ENCODE data around the gene ZC3H12D. TPM values are rescaled to one million over a fixed set of nuclear protein-coding genes. Genes with fewer than 3 reads are reported as not detected.
"Not testable (repeated sequence)": the region's sequence is repeated elsewhere in the genome, so short reads cannot be mapped to it uniquely, and the experiment has no call there.

Gene ZC3H12D
- total and polyA plus RNA-seq, 7 donors: 0.71 to 9.2 (median 3.6) TPM

- Histone ChIP-seq H3K9me3 (no peaks in the 10 kb centered on the region), H3K4me1 (peaks cover 0 to 19% (median 11%) of the 10 kb centered on the region in 4 donors), H3K27me3 (no peaks in the 10 kb centered on the region), H3K36me3 (no peaks in the 10 kb centered on the region), H3K4me3 (no peak overlapping the region), H3K27ac (no peak overlapping the region)
- intact Hi-C loops (cut with DNase I): no loop called here
- 79 to 81% methylated on average over 5 of the region's 5 CpGs for WGBS, 2 donors
- TF ChIP-seq EP300 (IDR thresholded peaks at IDR 0.05) (no peak), CTCF (IDR thresholded peaks at IDR 0.05) (no peak), POLR2A (IDR thresholded peaks at IDR 0.05) (no peak), POLR2AphosphoS5 (IDR thresholded peaks at IDR 0.05) (no peak)
- no peak for DNase-seq
Measured at GRCh38 chr6:149461670-149462069, 23.1 kb downstream of the ZC3H12D start.

GRCh38 chr6:149460249-149460648 lies 24.6 kb downstream of the ZC3H12D start:
- H3K27ac ChIP-seq; intact Hi-C loops (cut with DNase I); H3K9me3 ChIP-seq; DNase-seq; H3K27me3 ChIP-seq; H3K36me3 ChIP-seq; H3K4me3 ChIP-seq: not testable (repeated sequence)
- 76 to 93% methylated on average over 3 of the region's 3 CpGs for WGBS, 2 donors
- H3K4me1 ChIP-seq: peaks cover 0 to 23% (median 13%) of the 10 kb centered on the region in 4 donors

- 75 to 89% methylated on average over 5 of the region's 5 CpGs for WGBS, 2 donors
- H3K27me3 ChIP-seq: no peaks in the 10 kb centered on the region
- no peaks in the 10 kb centered on the region for H3K9me3 ChIP-seq
- no peak overlapping the region for H3K4me3 ChIP-seq
- H3K4me1 ChIP-seq: peaks cover 0 to 28% (median 18%) of the 10 kb centered on the region in 4 donors
- H3K36me3 ChIP-seq: no peaks in the 10 kb centered on the region
- no peak overlapping the region for H3K27ac ChIP-seq
- intact Hi-C loops (cut with DNase I): no loop called here
- no peak for DNase-seq
- TF ChIP-seq POLR2A (IDR thresholded peaks at IDR 0.05) (no peak), CTCF (IDR thresholded peaks at IDR 0.05) (no peak), POLR2AphosphoS5 (IDR thresholded peaks at IDR 0.05) (no peak), EP300 (IDR thresholded peaks at IDR 0.05) (no peak)
Measured at GRCh38 chr6:149459761-149460160, 25.1 kb downstream of the ZC3H12D start.

- H3K4me1 ChIP-seq: peaks cover 0 to 28% (median 19%) of the 10 kb centered on the region in 4 donors
- intact Hi-C loops (cut with DNase I): no loop called here
- H3K27me3 ChIP-seq: no peaks in the 10 kb centered on the region
- H3K4me3 ChIP-seq: no peak overlapping the region
- 89 to 95% methylated on average over 1 of the region's 1 CpG for WGBS, 2 donors
- TF ChIP-seq EP300 (IDR thresholded peaks at IDR 0.05): no peak
- TF ChIP-seq POLR2AphosphoS5 (IDR thresholded peaks at IDR 0.05): no peak
- TF ChIP-seq POLR2A (IDR thresholded peaks at IDR 0.05): no peak
- no peak for TF ChIP-seq CTCF (IDR thresholded peaks at IDR 0.05)
- no peaks in the 10 kb centered on the region for H3K9me3 ChIP-seq
- H3K36me3 ChIP-seq: no peaks in the 10 kb centered on the region
- H3K27ac ChIP-seq: no peak overlapping the region
- DNase-seq: no peak
Measured at GRCh38 chr6:149458806-149459205, 26.0 kb downstream of the ZC3H12D start.

- TF ChIP-seq POLR2AphosphoS5 (IDR thresholded peaks at IDR 0.05) (no peak), CTCF (IDR thresholded peaks at IDR 0.05) (no peak), EP300 (IDR thresholded peaks at IDR 0.05) (no peak), POLR2A (IDR thresholded peaks at IDR 0.05) (no peak)
- intact Hi-C loops (cut with DNase I): no loop called here
- H3K4me3 ChIP-seq: no peak overlapping the region
- H3K4me1 ChIP-seq: peaks cover 0 to 31% (median 22%) of the 10 kb centered on the region in 4 donors
- no peak for DNase-seq
- H3K9me3 ChIP-seq: no peaks in the 10 kb centered on the region
- no peaks in the 10 kb centered on the region for H3K27me3 ChIP-seq
- no peak overlapping the region for H3K27ac ChIP-seq
- no peaks in the 10 kb centered on the region for H3K36me3 ChIP-seq
- WGBS, 2 donors: 97% methylated on average over 7 of the region's 7 CpGs
Measured at GRCh38 chr6:149458196-149458595, 26.6 kb downstream of the ZC3H12D start.

Data from sigmoid colon (tissue), 7 donors.